Measurements from ENCODE around the gene SORCS2.

- TF ChIP-seq CTCF (IDR thresholded peaks at IDR 0.05; ENCODE audit: control extremely low read depth in 1 of 3, insufficient read depth in 1 of 3, low read depth in 1 of 3, low read length in 3 of 3) (no peak), EGR1 (IDR thresholded peaks at IDR 0.05; ENCODE audit: borderline replicate concordance, low read depth, low read length) (no peak), EZH2 (IDR thresholded peaks at IDR 0.05; ENCODE audit: low read depth, low read length, severe bottlenecking) (no peak), POLR2A (IDR thresholded peaks at IDR 0.05; ENCODE audit: control extremely low read depth in 1 of 2, low read depth in 2 of 2, low read length in 2 of 2) (no peak), EP300 (IDR thresholded peaks at IDR 0.05; ENCODE audit: borderline replicate concordance in 1 of 2, low read depth in 2 of 2, low read length in 2 of 2) (no peak), MAFK (IDR thresholded peaks at IDR 0.05; ENCODE audit: low read depth, low read length) (no peak)
- TF ChIP-seq, protein P1, sequence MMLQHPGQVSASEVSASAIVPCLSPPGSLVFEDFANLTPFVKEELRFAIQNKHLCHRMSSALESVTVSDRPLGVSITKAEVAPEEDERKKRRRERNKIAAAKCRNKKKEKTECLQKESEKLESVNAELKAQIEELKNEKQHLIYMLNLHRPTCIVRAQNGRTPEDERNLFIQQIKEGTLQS (IDR thresholded peaks at IDR 0.05; ENCODE audit: insufficient read depth, low read depth, low read length): no peak
These were observed 21.5 kb downstream of the SORCS2 start for GRCh38 chr4:7213807-7214206.
